Skin of body (tissue), 2 donors: ENCODE data around the gene CAMK2A. TPM values are rescaled to one million over a fixed set of nuclear protein-coding genes. Genes with fewer than 3 reads are reported as not detected.

Experiments
- DNase-seq: peaks from one replicate; lab custom pipeline; 2025; lab: John Stamatoyannopoulos, UW
- total RNA-seq: library from RNA; depleted of rRNA; stranded (reverse); fragments of >200 nt; gene quantifications from one replicate; pipeline ENCODE4 v1.2.3, GENCODE V29; 2014

The CAMK2A gene
- total RNA-seq, result 4.0 TPM

DNA sequence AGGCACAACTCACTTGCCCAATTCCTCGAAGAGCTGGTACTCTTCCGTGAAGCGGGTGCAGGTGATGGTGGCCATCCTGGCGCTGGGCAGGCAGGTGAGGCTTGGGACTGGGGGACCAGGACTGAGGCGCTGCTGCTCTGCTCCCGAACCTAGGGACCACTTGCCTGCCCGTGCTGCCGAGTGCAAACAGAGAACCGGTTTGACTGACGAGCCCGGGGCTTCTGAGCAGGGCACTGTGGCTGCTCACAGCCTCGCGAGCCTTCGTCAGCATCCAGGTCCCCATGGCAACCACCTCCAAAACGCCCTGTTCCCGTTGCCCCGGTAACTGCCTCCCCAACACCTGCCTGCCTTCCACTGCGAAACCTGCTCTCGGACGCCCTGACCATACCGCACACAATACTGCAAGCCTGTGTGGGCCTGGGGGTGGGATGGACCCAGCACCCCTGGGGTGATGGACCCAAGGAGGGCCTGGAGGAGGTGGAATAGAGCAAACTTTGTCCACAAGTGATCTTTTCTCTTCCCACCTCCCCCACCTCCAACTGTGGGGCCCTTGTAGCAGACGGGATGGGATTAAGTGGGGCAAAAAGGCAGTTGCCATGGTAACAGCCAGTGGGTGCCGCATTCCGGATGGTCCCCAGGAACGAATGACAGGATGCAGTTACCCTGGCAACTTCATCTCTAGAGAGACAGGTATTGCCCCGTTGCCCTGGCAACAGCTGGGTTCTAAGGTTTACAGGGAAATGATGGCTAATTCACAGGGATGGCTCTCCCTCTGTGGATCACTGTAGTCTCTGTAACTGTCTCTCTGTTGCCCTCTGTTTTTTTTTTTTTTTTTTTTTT is at the start of gene CAMK2A:
Gene CAMK2A (minus strand): TSS at position 223 of the 840 bp plus-strand sequence. CDS start 148 bp downstream, at position 75.
- DNase-seq, result no peak

DNA sequence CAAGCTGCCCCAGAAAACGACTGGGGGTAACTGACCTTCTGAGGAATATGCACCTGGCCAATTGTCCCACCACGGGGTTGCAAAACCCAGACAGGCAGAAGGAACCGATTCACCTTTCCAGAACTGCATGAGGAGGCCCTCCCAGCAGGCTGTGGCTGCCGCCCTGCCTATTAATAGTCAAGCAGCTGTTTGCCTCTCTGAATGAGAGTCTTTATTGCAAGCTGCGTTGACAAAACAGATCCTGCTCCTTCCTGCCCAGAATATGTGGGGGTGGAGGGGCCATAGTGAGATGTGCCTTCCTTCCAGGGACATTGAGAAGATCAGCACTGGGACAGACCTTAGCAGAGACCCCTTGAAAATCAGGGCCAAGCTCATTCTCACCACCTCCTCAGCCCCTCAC is 49.6 kb upstream of the CAMK2A start:
- no peak for DNase-seq

DNA sequence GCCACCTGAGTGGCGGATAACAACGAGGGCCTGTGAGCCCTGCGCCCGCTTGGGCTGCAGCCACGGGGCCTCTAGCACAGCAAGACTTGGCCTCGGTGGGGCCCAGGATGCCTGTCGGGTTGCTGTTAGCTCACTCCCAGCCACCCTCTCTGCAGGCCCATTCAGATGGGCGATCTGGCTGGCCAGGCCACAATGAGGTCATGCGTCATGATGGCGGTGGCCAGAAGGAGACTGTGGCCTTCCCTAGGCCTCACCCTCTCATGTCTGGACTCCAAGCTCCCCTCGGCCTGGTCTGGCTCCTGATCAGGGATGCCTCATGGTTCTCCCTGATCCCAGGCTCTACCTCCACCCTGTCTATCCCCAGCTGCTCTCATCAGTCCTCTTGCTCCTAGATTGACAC is 49.0 kb upstream of the CAMK2A start:
- no peak for DNase-seq

DNA sequence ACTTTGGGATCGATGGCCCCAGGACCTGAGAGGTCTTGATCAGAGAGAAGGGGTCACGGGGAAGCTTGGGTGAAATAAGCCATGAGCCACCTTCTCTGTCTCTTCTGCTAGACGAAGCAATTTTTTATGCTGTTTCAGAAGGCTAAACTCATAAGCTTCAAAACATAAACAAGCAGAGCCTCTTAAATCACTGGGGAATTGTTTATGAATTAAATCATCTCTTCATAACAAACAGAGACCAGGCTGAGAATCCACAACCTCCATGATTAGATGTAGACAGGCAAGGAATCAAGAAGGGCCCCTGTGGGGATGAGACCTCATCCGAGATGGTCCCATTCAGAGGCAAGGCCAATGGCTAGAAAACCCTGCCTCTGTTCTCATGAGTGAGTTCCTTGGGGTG is 46.2 kb upstream of the CAMK2A start:
- no peak for DNase-seq

DNA sequence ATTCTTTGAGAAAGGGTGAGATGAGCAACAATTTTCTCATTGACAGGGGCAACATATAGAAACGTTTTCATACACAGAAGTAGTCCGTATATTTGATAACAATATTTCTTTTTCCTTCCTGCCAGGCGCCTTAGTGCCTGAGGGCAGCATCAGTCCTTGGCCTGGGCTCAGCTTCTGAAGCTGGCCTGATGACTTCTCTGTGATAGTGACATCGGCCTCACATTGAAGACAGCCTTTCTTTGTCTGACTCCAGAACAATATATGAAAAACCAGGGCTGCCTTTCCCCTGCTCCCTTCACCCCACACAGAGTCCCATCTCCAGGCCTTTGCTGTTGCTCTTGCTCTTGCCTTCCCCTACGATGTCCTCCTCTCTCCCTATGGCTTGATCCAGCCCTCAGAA is 43.8 kb upstream of the CAMK2A start:
- no peak for DNase-seq

DNA sequence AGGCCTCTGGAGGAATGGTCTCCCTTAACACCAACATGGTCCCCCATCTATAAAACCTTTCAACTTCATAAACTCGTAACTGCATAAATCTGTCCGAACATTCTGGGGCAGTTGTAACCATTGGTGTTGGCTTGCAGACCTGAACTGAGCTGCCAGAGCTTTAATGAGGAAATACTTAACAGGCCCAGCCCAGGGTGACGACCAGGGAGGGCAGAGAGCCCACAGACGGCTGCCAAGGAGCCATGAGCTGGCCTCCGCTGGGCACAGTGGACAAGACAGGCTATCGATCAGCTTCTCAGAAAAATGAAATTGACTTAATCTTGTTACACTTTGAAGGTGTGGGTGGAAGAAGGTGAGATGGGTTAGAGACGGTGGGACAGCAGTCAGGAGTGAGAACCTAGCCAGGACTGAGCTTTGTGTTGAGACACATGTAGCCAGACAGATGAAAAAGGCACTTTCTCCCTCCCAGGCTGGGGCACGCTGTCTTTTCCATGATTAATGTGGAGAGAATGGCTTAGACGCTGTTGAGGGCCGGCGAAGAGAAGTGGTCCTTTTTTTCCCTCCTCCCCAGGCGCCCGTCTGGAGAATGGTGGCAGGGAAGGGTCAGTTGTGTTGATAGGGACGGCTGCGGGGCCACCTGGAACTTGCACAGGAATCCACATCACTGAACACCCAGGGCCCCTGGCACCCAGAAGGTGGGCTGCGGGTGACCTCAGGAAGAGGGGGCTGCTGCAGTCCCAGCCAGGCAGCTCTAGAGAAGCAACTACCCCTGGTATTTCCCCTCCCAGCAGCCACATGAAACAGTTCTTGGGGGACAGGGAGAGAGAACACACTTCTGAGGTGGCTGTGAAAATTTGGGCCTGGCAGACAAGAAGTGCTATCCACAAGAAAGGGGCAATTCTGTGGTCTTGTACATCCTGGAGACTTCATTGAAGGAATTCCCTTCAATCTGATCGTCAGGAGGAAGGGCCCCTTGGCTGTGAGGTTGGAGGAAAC is 40.6 kb upstream of the CAMK2A start:
- DNase-seq, result no peak

DNA sequence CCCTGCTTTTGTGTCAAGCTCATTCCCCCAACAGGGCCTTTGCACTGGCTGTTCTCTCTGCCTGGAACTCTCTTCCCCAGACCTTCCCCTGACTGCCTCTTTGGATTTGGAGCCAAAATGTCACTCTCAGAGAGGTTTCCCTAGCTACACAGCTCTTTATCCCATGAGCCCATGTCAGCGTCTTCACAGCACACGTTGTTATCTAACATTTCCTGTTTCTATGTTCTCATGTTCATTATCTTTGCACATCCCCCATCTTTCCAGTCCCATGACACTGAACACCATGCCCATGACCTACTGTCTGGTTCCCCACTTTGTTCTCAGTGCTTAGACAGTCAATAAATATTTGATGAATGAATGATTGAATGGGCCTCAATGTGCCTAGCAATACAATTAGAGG is 39.5 kb upstream of the CAMK2A start:
- no peak for DNase-seq

DNA sequence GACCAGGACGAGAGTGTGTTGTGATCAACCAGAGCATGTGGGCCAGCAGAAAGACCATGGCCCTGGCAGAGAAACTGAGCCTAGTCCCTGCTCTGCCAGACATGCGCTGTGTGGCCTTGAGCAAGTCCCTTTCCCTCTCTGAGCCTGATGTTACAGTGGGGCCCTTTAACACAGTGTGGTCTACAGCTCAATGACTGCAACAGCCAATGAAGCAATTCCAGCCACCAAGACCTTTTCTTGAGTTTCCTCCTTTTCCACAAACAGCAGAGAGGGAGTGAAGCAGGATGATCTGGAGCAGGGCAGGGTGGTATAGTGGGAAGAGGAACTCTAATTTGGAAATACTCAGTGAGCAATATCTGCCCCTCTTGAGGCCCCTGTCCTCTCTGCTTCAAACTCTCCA is 38.9 kb upstream of the CAMK2A start:
- DNase-seq, result no peak

DNA sequence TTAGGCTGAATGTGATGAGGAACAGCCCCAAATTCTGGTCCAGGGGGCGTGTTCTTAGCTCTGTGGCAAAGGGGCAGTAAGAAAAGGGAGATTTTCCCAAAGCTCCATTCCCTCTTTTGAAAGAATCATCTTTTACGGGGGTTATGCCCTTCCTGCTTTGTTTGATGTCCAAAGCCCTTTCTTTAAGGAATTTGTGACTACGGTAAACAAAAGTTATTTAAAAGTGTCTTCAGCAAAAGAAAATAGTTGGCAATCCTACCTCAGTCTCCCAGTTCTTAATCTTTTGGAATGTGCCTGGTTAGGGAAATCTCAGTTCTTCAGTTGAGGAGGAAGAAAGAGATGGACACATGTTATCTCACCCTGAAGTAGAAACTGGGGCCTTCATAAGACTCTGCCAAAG is 37.6 kb upstream of the CAMK2A start:
- no peak for DNase-seq

DNA sequence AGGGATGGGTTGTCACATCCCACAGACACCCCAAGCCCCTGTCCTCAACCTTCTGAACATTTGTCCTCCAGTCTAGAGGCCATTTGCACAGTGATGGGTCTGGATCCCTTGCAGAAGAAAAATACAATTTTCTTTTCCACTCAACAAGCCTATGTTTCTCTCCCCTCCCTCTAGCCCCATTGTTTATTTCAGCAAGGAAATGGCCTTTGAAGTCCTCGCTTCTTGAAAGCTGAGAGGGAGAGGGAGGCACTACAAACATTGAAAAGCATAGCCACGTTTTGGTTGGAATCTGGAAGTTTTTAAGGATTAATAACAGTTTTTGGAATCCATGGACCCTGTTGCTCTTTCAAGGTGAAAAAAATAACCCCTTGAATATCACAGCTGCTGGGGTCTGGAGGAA is 37.1 kb upstream of the CAMK2A start:
- DNase-seq, result no peak

DNA sequence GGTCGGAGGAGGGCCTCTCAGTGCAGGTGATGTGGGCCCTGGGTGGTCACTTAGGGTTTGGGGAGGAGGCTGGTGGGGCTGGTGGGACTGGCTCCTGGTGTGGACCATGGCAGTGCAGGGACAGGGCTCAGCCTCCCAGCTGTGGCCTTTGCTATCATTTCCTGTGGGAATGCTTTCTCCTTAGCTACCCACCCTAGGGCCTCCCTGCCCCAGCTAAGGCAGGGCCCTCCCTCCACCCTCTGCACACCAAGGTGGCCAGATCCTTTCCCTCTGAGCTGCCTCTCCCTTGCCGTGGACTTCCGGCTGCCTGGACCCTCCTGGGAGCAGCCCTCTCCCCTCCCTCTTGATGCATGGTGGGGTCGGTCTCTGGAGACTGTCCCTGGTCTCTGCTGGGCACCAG is 35.9 kb upstream of the CAMK2A start:
- no peak for DNase-seq

DNA sequence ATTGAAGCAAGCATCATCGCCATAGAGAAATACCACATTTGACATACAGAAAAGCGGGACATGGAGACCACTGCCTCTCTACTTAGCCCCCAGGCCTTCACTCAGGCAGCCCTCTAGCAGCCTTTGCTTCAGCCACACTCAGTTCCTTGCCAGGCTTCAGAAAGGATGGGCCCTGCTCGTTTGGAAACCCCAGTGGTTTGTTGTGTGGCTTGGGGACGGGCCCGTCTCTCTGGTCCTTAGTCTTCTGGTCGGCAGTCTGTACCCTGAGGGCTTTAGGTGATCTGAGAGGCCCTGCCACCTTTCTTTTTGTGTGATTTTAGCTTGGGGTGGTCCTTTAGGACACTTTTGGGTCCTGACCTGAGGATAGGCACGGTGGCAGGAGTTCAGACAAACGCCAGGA is 34.2 kb upstream of the CAMK2A start:
- no peak for DNase-seq

DNA sequence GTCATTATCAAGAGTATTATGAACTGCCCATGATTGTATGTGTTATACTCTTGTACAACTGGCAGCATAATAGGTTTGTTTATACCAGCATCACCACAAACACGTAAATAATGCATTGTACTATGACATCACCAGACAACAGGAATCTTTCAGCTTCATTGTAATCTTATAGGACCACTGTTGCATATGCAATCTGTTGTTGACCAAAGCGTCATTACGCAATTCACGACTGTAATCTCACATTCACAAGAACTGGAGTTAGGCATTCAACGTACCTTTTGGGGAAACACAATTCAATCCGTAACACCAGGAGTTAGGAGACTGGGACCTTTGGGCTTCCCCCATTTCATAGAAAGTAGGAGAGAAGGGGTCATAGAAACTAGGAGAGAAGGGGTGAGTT is 33.5 kb upstream of the CAMK2A start:
- no peak for DNase-seq

DNA sequence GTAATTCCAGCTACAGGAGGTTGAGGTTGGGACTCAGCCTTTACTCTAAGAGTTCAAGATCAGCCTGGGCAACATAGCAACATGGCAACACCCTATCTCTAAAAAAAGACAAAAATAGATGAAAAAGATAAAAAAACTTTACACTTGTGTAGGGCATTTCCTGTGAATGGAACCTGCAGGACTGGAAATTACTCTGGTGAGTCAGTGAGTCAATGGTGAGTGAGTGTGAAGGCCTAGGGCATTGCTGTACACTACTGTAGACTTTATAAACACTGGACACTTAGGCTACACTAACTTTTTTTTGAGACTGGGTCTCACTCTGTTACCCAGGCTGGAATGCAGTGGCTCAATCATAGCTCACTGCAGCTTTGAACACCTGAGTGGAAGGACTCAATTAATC is 32.6 kb upstream of the CAMK2A start:
- no peak for DNase-seq

DNA sequence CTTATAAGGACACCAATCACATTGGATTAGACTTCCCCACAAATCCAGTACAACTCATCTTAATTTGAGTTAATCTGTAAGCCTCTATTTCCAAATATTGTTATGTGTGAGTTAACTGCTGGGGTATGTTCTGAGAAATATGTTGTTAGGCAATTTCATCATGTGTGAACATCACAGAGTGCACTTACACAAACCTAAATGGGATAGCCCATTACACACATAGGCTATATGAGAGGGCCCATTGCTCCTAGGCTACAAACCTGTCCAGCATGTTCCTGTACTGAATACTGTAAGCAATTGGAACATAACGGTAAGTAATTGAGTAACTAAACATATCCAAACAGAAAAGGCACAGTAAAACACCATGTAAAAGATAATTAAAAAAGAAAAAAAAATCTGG is 32.2 kb upstream of the CAMK2A start:
- no peak for DNase-seq

DNA sequence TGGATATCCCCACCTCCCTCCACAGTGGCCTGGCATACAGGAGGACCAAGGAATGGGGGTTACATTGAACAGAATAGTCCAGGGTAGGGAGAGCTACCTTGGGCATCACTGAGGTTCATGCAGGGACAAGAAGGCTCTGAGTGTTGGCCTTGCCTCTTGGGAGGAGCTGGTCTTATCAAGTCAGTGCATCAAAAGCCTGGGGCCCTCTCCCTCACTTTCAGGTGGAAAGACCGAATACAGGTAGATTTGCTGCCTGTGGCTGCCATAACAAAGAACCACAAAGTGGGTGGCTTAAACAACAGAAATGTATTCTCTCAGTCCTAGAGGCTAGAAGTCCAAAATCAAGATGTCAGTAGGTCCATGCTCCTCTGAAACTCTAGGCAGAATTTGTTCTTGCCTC is 31.6 kb upstream of the CAMK2A start:
- DNase-seq, result no peak

DNA sequence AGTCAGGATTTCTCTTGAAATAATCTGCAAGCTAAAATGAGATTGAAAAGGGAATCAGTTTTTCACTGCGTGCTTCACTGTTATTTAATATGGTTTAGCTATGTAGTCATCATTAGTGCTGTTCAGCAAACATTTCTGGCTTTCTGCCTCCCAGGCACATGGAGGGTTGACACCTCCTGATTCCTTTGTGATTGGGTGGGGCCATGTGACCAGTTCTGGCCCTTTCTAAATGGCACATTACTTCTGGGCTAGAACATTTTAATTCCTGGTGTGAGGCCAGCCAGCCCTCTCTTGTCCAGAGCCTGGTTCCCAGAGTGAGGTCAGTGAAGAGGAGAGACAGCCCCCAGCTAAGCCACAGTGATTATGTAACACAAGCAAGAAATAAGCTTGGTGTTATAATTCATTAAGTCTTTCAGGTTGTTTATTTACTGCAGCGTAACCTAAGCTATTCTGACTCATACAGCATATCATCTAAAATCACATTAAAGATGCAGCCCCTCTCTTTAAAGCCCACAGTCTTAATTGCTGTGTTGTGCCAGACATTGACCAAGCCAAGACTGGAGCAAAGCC is 30.6 kb upstream of the CAMK2A start:
- peak; percentile 18 for DNase-seq

DNA sequence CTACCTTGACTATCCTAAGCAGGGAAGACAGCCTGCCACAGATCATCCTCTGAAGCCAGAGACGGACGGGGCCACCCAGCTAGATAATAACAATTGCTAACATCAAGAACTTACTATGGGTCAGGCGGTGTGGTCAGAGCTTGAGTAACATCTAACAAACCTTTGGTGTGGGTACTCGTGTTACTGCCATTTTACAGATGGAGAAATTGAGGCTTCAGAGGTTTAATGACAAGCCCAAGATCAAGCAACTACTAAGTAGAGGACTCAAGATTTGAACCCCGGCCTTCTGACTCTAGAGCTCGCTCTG is 29.9 kb upstream of the CAMK2A start:
- no peak for DNase-seq

DNA sequence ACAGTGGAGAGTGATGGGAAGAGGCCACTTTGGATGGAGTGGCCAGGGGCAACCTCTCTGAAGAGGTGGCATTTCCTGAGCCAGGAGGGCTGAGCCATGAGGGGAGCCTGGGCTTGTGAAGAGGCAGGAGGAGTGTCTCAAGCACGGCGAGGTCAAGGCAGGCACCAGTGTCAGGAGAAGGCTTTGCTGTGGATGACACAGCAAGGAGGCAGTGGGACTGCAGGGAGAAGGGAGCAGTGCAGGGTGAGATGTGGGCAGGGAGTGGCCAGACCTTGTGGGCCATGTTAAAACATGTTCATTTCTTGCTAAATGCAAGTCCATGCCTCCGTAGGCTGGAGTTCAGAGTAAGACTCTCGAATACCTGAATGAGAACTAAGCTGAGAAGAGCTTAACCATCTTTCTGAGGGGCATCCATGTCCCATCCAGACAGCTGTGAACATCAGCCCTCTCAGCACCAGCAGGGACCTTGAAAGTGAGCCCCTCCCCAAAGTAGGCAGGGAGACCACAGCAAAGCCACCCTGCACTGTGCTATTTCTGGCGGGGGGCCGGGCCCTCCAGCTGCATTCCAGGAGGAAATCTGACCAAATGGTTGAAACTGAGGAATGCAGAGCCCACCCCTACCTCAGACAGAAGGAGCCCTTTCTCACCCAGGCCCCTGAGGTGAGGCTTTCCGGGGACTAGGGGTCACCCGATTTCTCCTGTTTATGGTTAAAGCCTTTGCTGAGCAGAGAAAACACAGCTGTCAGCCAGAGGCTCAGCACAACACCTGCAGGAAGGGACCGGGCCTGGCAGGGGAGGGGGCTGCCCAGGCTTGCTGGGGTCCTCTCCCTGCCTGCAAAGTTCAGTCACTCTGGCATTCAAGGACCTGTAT is 29.3 kb upstream of the CAMK2A start:
- DNase-seq, result no peak

DNA sequence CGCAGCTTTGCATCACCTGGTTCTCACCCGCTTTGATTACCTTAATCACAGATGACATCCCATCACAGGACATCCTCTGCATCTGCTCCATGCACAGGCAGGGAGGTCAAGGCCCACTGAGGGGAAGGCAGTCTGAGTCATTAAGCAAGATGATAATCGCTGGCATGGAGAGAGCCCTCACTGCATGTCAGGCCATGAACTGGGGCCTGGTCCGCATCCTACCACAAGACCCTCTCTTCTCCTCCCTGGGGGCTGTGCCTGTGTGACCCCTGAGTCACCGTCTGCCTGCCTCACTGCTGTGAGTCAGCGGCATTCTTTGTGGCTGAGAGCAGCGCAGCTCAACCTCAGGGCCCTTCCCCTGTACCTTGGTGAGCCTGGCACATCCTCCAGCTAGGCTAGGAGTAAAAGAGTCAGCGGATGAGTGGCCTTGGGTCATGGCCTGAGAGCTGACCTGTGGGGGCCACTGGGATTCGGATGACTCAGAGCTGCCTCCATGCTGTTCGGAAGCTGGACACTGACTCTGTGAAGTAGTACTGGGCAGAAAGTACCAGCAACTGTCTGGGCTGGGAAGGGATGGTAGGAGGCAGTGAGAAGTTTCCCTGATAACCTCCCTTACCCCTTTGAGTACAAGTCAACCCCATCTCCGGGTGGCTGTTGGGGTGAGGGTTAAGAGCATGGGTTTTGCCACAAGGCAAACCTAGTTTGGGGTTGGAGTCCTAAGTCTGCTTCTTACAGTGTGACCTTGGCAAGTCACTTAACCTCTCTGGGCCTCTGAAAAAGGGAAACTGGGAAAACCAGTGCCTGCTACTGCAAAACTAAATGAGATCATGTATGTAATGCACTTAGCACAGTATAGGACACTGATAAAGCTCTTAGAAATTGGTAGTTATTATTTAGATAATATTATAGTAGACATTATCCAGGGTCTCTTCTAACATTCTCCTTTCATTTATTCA is 27.8 kb upstream of the CAMK2A start:
- no peak for DNase-seq
